Mammary epithelial cell (primary cell): ENCODE measurements around the gene MORN4.

Experiments used
- CTCF ChIP-seq, 2 donors: IDR thresholded peaks in 1 of 2; conservative IDR thresholded peaks in 1 of 2; 2 replicates each; pipeline ENCODE4 v1.5.1; 2011 to 2012; ENCODE audit warnings: inconsistent platforms in 2 of 2, low read length in 2 of 2, mild to moderate bottlenecking in 2 of 2, control low read depth in 1 of 2, low read depth in 1 of 2; ENCODE audit not compliant: insufficient read depth in 1 of 2; ENCODE audit errors: extremely low read depth in 1 of 2
- EZH2 ChIP-seq: IDR thresholded peaks from 2 replicates; pipeline ENCODE4 v1.6.1; 2012; ENCODE audit warnings: low read length, inconsistent platforms, borderline replicate concordance

GRCh38 chr10:97566336-97566996 lies 66.8 kb downstream of the MORN4 start:
- TF ChIP-seq CTCF (conservative IDR thresholded peaks at IDR 0.05 in 1 of 2, IDR thresholded peaks at IDR 0.05 in 1 of 2; ENCODE audit: extremely low read depth in 1 of 2, insufficient read depth in 1 of 2, low read depth in 1 of 2, low read length in 2 of 2) (no peak), EZH2 (no peak)
